DLD1 (cell line): ENCODE results near the gene ARTN.

Source experiments
- in situ Hi-C: cut with HindIII; loops from 2 replicates; pipeline ENCODE4 v1.10.0; 2017; ENCODE audit warnings: low sequenced_read_pairs

Gene ARTN

DNA sequence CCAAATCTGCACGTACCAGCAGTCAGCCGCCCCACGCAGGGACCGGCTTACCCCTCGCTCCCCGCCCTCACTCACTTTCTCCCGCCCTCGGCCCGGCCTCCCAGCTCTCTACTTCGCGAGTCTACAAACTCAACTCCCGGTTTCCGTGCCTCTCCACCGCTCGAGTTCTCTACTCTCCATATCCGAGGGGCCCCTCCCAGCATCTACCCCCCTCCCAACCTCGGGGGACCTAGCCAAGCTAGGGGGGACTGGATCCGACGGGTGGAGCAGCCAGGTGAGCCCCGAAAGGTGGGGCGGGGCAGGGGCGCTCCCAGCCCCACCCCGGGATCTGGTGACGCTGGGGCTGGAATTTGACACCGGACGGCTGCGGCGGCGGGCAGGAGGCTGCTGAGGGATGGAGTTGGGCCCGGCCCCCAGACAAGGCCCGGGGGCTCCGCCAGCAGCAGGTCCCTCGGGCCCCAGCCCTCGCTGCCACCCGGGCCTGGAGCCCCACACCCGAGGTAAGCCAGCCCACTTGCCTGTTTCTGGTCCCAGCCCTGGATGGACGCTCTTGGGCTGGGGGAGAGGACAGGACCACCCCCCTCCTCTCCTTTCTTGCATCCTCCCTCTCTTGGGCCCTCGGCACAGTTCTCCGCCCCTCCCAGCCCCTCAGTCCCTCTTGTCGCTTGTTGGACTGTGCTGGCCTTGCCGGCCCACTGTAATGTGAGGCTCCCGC is at the start of gene ARTN:
Gene ARTN (plus strand): TSS at position 416 of the 715 bp plus-strand sequence. CDS start 1,856 bp downstream, outside the sequence.
- in situ Hi-C loops = no loop called here

GRCh38 chr1:43885279-43885801 is 48.3 kb upstream of the ARTN start:
- in situ Hi-C loops = no loop called here

GRCh38 chr1:43887748-43888147 is 45.9 kb upstream of the ARTN start:
- in situ Hi-C loops = no loop called here

GRCh38 chr1:43890815-43891214 is 42.8 kb upstream of the ARTN start:
- in situ Hi-C loops = no loop called here

DNA sequence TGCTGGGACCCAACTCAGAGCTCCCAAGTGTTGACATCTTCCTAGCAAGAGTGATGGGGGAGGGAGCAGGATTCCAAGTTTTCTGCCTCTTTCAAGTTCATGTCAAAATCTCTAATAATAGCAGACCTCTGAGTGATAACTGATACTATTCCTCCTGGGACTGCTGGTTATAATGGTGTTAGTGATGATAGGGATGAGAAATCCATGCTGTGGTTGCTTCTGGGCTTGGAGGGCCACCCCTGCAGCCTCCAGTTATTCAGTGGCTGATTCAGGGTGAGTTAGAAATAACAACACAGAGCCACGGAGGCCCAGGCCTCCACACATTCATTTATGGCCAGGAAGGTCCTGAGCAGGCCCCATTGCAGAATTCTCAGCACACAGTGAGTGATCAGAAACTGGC is 40.6 kb upstream of the ARTN start:
- in situ Hi-C loops = no loop called here

DNA sequence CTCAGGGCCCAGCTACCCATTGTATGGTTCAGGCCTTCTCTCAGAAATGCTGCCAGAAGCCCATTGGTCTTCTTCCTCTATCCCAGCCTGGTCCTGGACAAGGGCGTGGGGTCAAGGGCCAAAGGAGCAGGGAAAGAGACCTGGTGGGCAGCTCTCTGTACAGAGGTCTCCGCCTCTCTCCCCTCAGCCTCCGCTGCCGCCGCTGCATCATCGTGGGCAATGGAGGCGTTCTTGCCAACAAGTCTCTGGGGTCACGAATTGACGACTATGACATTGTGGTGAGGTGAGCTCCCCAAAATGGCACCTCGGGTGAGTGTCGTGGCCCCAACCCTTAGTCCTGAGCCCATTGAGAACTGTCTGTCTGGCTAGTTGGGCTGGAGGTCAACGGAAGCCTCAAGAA is 34.6 kb upstream of the ARTN start:
- in situ Hi-C loops = no loop called here

- in situ Hi-C loops = no loop called here
Observed at GRCh38 chr1:43900386-43900785, 33.2 kb upstream of the ARTN start.

DNA sequence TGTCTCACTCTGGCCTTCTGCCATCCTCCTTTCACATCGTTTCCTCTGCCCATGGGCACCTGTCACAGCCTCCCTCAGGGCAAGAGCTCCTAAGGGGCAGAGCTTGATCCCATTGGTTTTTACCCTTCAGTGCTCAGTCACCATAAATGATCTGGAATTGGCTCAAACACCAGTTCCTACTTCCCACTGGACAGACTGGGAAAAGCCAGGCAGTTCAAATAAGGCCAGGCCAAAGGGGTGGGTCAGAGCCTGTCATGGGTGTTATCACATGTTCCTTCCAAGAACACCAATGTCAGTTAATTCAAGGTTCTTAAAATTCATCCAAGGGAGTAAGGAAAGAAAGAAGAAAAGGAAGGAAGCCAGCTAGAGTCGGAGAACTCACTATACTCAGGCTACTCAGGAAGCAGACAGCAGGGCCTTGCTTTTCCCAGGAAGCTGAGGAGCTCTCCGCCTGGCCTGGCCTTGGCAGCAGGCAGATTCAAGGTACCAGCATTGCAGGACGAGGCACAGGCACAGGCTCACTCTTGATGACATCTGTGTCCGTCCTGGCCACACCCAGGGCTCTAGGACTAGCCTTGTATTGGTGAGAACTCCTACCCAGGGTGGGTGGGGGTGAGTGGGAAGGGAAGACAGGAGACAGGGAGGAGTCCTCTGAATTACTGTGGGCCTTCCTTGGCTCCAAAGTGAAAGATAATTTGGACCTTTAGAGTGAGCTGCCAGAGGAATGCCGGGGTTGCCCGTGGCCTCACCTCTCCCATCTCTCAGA is 32.2 kb upstream of the ARTN start:
- in situ Hi-C loops = no loop called here

DNA sequence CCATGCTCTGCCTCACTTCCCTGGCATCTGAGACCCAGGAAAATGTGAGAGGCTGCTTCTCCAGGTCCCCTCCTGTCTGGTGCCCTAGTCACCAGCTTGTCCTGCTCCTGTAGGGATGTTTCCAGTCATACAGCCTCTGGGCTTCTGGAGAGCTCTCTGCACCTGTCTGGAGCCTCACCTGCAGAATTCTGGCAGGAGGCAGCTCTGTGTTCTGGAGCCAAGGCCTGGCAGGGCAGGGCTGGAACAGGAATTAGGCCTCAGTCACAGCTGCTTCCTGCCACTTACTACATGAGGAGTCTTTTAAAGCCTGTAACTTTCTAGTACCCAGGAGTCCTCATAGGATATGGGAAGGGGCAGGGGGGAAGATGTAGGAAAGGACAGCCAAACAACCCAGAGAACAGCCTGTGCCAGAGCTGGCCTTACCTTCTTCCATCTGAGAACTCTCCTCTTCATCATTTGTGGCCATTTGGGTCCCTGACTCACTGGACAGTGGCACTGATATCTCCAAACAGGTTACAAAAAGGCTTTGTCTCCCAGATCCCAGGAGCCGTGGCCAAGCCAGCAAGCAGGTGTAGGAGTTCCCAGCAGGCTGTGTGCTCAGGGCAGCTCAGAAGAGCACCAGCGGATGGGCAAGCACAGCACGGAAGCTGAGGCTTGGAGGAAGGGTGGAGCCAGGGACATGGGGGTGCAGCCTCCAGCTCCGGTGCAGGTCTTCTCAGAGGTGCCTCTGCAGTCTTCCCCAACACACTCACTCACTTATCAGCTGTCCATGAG is 31.4 kb upstream of the ARTN start:
- in situ Hi-C loops = no loop called here

GRCh38 chr1:43904660-43905551 is 28.7 kb upstream of the ARTN start:
- in situ Hi-C loops = no loop called here

DNA sequence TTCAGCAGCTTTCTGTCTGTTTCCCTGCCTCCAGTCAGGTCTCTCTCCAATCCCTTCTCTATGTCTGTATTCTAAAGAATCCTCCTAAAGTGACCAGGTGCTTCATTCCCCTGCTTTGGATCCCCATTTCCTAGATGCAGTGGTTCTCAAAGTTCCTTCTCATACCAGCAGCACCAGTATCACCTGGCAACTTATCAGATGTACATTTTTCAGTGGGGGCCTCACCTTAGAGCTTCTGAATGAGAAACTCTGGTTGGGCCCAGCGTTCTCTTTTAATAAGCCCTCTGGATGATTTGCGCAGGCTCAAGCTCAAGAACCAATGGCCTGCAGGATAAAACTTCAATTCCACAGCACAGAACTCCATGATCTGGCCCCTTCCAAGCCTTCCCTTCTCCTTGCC is 25.4 kb upstream of the ARTN start:
- in situ Hi-C loops = no loop called here

- in situ Hi-C loops = no loop called here
Observed at GRCh38 chr1:43908858-43909257, 24.7 kb upstream of the ARTN start.

DNA sequence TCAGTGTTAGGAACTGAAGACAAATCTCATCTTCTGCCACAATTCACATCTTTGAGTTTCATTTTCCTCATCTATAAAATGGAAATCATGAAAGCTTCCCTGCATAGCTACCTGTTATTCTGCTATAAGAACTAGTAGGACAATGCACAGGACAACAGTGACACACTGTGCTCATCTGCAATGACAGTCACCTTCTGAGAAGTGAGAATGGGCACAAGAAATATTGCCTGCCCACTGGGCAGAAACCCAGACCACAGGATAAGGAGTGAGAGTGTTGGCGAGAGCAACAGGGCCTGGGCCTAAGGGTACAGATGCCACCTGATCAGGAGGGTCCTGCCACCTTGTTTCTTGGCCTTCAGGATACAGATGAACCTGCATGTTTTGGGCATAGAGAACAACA is 23.3 kb upstream of the ARTN start:
- in situ Hi-C loops = no loop called here

- in situ Hi-C loops = no loop called here
Observed at GRCh38 chr1:43912607-43913006, 21.0 kb upstream of the ARTN start.

DNA sequence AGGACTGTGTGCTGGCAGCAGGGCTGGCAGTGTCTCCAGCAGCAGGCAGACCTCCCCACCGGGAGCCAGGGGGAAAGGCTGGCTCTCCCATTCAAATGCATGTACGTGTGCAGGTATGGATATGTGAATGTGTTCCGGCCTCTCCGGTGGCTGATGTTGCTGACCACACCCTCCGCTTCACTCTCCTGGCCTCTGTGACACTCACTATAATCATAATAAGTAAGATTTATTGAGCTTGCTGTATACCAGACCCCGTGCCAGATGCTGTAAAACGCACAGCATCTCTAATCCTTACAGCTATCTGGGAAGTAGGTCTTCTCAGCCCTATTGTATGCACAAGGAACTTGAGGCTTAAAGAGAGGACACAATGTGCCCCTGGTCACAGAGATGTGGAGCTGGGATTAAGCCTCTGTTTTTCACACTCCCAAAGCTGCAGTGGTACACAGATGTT is 20.5 kb upstream of the ARTN start:
- in situ Hi-C loops = no loop called here

DNA sequence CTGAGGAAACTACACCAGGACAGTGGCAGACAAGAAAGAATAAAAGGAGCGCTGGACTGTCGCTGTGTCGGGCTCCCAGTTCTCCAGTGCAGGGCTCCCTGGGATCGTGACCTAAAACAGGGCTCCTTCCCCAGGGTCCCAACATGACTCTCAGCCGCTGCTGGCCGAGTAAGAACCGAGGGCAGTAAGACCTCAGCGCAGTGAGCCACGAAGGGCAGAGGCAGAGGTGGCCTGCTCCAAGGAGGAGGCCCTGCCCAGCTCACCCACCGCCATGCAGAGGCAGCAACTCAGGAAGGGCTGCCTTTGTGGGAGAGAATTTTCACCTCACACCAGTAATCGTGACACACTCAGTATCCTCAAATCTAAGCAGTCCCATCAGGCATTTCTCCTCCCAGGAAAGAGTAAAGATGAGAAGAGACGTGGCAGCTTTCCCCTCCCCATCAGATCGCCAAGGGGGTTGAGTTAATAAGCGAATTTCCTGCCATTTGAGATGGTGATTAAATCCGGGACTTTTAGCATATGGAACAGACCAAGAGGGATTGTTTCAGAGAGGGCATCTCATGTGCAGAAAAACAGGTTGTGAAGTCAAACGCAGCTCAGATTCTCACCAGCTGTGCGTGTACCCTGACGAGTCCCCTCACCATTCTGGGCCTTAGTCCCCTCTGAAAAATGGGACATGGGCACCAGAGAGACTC is 19.8 kb upstream of the ARTN start:
- in situ Hi-C loops = no loop called here

DNA sequence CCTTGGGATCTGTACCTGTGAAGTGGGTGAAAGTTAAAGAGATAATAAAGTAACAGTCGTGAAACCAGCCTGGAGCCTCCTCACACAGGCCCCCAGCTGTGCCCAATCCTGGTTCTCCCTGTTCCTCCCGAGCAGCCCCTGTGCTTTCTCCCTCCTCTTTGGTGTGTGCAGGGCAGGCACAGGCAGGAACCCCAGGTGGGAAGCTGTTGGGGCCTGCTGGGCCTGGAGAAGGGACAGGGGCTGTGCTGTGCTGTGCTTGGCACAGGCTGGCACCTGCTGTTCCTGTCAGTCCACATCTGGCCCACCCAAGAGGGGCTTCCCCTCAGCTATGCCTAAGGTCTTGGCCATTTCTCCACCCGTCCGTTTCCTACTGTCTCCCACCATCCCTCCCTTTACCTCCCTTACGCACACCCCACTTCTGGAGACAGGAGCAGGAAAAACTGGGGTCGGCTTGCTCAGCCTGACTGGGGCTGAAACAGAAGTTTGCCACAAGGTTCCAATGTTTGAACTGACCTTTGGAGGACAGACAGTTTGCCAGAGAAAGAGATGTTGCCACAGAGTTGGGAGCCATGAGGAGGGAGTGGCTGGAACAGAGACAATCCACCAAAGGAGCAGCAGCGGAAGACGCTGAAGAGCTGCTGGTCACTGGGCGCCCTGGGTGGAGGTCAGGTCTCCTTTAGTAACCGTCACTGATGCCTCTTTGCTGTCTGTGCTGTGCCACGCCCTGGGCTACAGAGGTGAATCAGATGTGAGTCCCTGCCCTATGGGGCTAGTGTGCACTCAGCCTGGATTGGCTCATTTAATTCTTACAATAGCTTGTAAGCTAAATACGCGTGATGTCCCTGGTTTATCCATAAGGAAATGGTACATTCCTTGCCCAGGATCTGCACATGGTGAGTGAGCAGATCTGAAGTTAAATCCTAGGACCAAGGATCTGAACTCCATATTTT is 18.8 kb upstream of the ARTN start:
- in situ Hi-C loops = no loop called here

DNA sequence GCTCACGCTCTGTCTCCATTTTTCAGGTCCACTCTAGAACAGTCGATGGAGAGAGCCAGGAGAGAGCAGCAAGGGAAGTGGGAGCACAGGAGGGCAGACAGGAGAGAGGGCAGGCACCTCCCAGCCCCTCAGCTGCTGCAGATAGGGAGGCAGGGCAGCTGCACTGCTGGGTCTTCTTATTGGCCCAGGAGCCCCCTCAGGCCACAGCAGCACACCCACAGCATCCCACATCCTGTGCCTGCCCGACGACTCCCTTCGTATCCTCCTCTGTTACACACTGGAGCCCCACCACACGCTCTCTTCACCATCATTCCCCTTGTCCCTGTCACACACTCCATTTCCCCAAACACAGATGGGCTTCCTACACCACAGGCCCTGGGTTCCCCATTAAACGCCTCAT is 13.7 kb upstream of the ARTN start:
- in situ Hi-C loops = no loop called here

- in situ Hi-C loops = no loop called here
Observed at GRCh38 chr1:43921022-43921421, 12.6 kb upstream of the ARTN start.
